Measurements from ENCODE around the gene RUSC1.

The RUSC1 gene

GRCh38 chr1:155301342-155301841 lies 19.3 kb upstream of the RUSC1 start, which contains the start of gene PKLR:
Gene PKLR (minus strand): TSS chr1:155301438. CDS start chr1:155301395, 43 bp downstream.
- no peak within 1 kb of the TSS for H3K9ac ChIP-seq (ENCODE audit: insufficient read length)
- no peak within 1 kb of the TSS for H3K27ac ChIP-seq
- no peak for DNase-seq (ENCODE audit: low read depth, low spot score)
- H3K9me3 ChIP-seq (ENCODE audit: low read depth, low read length) = no peaks in the 10 kb centered on the region
- H3K36me3 ChIP-seq (ENCODE audit: insufficient read depth, low read length) = no peaks in the 10 kb centered on the region
- no peak for TF ChIP-seq EZH2 (IDR thresholded peaks at IDR 0.05)
- no peak for TF ChIP-seq FOXP2 (optimal IDR thresholded peaks at IDR 0.05; ENCODE audit: control extremely low read depth, extremely low read length, insufficient read depth)
- no peak for TF ChIP-seq POLR2AphosphoS5 (IDR thresholded peaks at IDR 0.05; ENCODE audit: borderline replicate concordance, low read depth, low read length)
- no peak within 1 kb of the TSS for H3K4me3 ChIP-seq

DNA sequence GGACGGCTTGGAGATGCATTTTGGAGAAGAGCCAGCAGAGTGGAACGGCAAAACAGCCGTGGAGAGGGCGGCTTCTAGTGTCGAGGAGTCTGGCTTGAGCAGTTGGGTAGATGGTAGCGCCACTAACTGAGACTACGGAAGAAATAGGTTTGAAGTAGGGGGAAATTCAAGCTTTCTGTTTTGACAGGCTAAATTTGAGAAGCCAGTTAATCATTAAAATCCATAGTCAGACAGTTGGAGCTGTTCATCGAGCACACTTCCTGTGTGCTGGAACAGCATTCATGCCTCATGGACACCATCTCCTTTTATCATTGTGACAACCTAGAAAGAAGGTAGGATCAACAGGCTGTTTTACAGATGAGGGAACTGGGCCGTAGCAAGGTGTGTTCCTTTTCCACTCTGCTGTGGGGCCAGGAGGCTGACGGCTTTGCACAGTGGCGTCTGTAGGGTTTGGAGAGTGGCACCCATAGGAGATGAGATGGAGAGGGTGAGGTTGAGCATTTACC lies 16.1 kb upstream of the RUSC1 start:
- Histone ChIP-seq H3K27ac (no peak overlapping the region), H3K9me3 (ENCODE audit: low read depth, low read length) (no peaks in the 10 kb centered on the region), H3K9ac (ENCODE audit: insufficient read length) (no peak overlapping the region), H3K36me3 (ENCODE audit: insufficient read depth, low read length) (no peaks in the 10 kb centered on the region), H3K4me3 (no peak overlapping the region)
- no peak for TF ChIP-seq POLR2AphosphoS5 (IDR thresholded peaks at IDR 0.05; ENCODE audit: borderline replicate concordance, low read depth, low read length)
- no peak for DNase-seq (ENCODE audit: low read depth, low spot score)

DNA sequence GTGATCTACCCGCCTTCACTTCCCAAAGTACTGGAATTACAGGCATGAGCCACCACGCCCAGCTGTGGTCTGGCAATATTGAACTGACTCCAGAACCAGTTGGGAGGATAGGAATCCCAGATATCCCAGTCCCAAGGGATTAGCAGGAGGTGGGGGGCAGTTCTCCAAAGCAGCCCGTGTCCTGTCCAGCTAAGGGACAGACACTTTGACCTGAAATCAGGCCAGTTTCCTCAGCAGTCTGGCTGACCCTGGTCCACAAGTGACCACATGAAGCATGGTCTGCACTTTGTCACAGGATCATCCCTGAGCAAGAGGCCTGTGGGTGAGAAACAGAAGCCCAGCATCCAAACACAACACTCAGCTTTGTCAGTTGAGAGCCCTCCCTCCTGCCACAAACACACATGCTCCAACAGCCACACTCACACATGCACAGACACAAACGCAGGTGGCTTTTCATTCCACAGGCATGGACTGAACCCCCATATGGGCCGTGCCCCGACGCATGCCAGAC lies 14.8 kb upstream of the RUSC1 start:
- Histone ChIP-seq H3K9ac (ENCODE audit: insufficient read length) (no peak overlapping the region), H3K9me3 (ENCODE audit: low read depth, low read length) (no peaks in the 10 kb centered on the region), H3K36me3 (ENCODE audit: insufficient read depth, low read length) (peaks cover 12% of the 10 kb centered on the region), H3K27ac (no peak overlapping the region), H3K4me3 (no peak overlapping the region)
- no peak for DNase-seq (ENCODE audit: low read depth, low spot score)
- no peak for TF ChIP-seq POLR2AphosphoS5 (IDR thresholded peaks at IDR 0.05; ENCODE audit: borderline replicate concordance, low read depth, low read length)
- no peak for TF ChIP-seq EZH2 (IDR thresholded peaks at IDR 0.05)
- TF ChIP-seq FOXP2 (optimal IDR thresholded peaks at IDR 0.05; ENCODE audit: control extremely low read depth, extremely low read length, insufficient read depth) = no peak

DNA sequence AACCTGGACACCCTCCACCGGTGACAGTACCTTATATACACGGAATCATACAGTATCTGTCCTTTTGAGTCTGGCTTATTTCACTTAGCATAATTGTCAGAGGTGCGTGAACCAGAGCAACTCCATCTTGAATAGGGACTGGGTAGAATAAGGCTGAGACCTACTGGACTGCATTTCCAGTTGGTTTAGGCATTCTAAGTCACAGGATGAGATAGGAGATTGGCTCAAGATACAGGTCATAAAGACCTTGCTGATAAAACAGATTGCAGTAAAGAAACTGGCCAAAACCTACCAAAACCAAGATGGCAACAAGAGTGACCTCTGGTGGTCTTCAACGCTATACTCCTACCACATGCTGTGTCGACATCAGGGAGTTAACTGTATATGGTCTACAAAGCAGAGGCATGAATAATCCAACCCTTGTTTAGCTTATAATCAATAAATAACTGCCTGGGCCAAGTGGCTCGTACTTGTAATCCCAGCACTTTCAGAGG lies 13.4 kb upstream of the RUSC1 start:
- H3K27ac ChIP-seq = peak overlapping the region; percentile 97
- no peak for TF ChIP-seq EZH2 (IDR thresholded peaks at IDR 0.05)
- TF ChIP-seq FOXP2 (optimal IDR thresholded peaks at IDR 0.05; ENCODE audit: control extremely low read depth, extremely low read length, insufficient read depth) = no peak
- no peak for TF ChIP-seq POLR2AphosphoS5 (IDR thresholded peaks at IDR 0.05; ENCODE audit: borderline replicate concordance, low read depth, low read length)
- H3K4me3 ChIP-seq = no peak overlapping the region
- no peak for DNase-seq (ENCODE audit: low read depth, low spot score)
- no peaks in the 10 kb centered on the region for H3K9me3 ChIP-seq (ENCODE audit: low read depth, low read length)
- H3K9ac ChIP-seq (ENCODE audit: insufficient read length) = no peak overlapping the region
- peaks cover 24% of the 10 kb centered on the region for H3K36me3 ChIP-seq (ENCODE audit: insufficient read depth, low read length)

DNA sequence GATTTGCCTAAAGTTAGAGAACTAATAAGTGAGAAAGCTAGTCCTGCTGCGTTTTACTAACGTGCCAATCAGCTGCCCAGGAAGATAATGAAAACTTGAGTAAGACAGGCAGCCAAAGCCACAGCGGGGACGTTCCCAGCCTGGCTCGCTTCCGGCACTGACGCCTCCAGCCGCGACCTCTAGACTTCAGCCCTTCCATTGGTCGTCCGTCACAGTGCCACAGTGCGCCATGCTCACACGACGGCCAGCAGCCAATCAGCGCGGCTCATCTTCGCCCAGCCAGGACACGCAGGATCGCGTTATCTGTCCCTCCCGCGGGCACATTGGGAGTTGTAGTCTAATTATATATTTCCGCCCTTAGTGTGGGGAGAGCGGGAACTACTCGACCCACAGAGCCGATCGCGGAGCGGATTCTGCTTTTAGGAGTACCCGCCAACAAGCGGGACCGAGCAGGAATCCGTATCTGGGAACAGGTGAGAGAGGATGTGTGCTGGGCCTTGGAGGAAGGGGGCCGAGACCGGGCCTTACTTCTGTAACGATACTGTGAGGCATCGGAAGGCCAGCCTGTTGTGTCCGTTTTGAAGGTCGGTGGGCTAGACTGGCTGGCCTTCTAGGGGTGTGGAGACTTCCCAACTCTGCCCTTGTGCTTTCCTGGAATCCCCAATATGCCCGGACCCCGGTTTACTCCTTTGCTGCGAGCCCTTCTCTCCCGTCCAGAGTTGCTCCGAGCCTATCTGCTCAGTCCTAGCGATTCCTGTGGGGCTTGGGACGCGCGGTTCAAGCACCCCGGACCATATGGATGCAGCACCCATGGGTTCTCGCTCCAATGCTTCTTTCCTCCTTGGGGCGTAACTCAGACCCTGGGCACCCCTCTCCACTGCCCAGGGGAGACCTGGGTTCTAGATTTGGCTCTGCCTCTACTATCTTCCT lies 11.9 kb upstream of the RUSC1 start, which contains the start of gene FDPS:
TSS of gene FDPS (plus strand) at position 374 of the 930 bp plus-strand sequence. CDS start 924 bp downstream, outside the sequence.
- peak; percentile 96 for DNase-seq (ENCODE audit: low read depth, low spot score)
- Histone ChIP-seq H3K36me3 (ENCODE audit: insufficient read depth, low read length) (peaks cover 35% of the 10 kb centered on the region), H3K9ac (ENCODE audit: insufficient read length) (peak within 1 kb of the TSS; percentile 93), H3K9me3 (ENCODE audit: low read depth, low read length) (no peaks in the 10 kb centered on the region), H3K4me3 (peak within 1 kb of the TSS; percentile 84), H3K27ac (peak within 1 kb of the TSS; percentile 97)
- TF ChIP-seq EZH2 (IDR thresholded peaks at IDR 0.05) (no peak), POLR2AphosphoS5 (IDR thresholded peaks at IDR 0.05; ENCODE audit: borderline replicate concordance, low read depth, low read length) (peak; percentile 90), FOXP2 (optimal IDR thresholded peaks at IDR 0.05; ENCODE audit: control extremely low read depth, extremely low read length, insufficient read depth) (peak; percentile 72)

DNA sequence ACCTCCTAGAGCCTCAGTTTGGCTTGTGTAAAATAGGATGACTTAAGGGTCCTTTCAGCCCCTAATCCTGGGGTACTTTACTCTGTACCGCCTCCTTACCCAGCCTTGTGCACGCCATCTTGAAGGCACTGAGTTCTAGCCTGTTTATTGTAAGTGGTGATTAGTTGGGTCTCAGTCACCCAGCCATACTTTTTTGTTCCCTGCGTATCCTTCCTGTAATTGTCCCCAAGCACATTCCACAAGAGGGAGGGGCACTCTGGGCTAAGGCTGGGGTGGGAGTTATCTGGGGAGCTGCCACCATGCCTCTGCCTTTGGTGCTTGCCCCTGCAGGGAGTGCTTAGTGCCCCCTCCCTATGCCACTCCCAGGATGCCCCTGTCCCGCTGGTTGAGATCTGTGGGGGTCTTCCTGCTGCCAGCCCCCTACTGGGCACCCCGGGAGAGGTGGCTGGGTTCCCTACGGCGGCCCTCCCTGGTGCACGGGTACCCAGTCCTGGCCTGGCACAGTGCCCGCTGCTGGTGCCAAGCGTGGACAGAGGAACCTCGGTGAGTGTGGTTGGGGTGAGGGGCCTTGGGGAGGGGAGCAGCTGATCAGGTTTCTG lies 11.2 kb upstream of the RUSC1 start:
- H3K9ac ChIP-seq (ENCODE audit: insufficient read length) = peak overlapping the region; percentile 93
- H3K36me3 ChIP-seq (ENCODE audit: insufficient read depth, low read length) = peaks cover 39% of the 10 kb centered on the region
- TF ChIP-seq EZH2 (IDR thresholded peaks at IDR 0.05) = no peak
- TF ChIP-seq POLR2AphosphoS5 (IDR thresholded peaks at IDR 0.05; ENCODE audit: borderline replicate concordance, low read depth, low read length) = peak; percentile 45; the same call in 1 of the 2 replicates
- TF ChIP-seq FOXP2 (optimal IDR thresholded peaks at IDR 0.05; ENCODE audit: control extremely low read depth, extremely low read length, insufficient read depth) = peak; percentile 25
- H3K27ac ChIP-seq = peak overlapping the region; percentile 90
- DNase-seq (ENCODE audit: low read depth, low spot score) = no peak
- no peaks in the 10 kb centered on the region for H3K9me3 ChIP-seq (ENCODE audit: low read depth, low read length)
- H3K4me3 ChIP-seq = peak overlapping the region; percentile 84

GRCh38 chr1:155313261-155313660 lies 7.4 kb upstream of the RUSC1 start:
- Histone ChIP-seq H3K4me3 (no peak overlapping the region), H3K36me3 (ENCODE audit: insufficient read depth, low read length) (peaks cover 56% of the 10 kb centered on the region), H3K27ac (no peak overlapping the region), H3K9ac (ENCODE audit: insufficient read length) (no peak overlapping the region), H3K9me3 (ENCODE audit: low read depth, low read length) (no peaks in the 10 kb centered on the region)
- no peak for TF ChIP-seq FOXP2 (optimal IDR thresholded peaks at IDR 0.05; ENCODE audit: control extremely low read depth, extremely low read length, insufficient read depth)
- TF ChIP-seq EZH2 (IDR thresholded peaks at IDR 0.05) = no peak
- TF ChIP-seq POLR2AphosphoS5 (IDR thresholded peaks at IDR 0.05; ENCODE audit: borderline replicate concordance, low read depth, low read length) = no peak
- DNase-seq (ENCODE audit: low read depth, low spot score) = no peak

- no peak overlapping the region for H3K4me3 ChIP-seq
- DNase-seq (ENCODE audit: low read depth, low spot score) = no peak
- H3K9ac ChIP-seq (ENCODE audit: insufficient read length) = no peak overlapping the region
- H3K36me3 ChIP-seq (ENCODE audit: insufficient read depth, low read length) = peaks cover 47% of the 10 kb centered on the region
- no peak for TF ChIP-seq EZH2 (IDR thresholded peaks at IDR 0.05)
- no peak for TF ChIP-seq FOXP2 (optimal IDR thresholded peaks at IDR 0.05; ENCODE audit: control extremely low read depth, extremely low read length, insufficient read depth)
- no peak; the same call in 1 of the 2 replicates for TF ChIP-seq POLR2AphosphoS5 (IDR thresholded peaks at IDR 0.05; ENCODE audit: borderline replicate concordance, low read depth, low read length)
- H3K9me3 ChIP-seq (ENCODE audit: low read depth, low read length) = no peaks in the 10 kb centered on the region
- peak overlapping the region; percentile 26; the same call in 1 of the 2 replicates for H3K27ac ChIP-seq
Measured at GRCh38 chr1:155316922-155317321, 3.8 kb upstream of the RUSC1 start.

All from SK-N-MC (cell line).